ENCODE measurements around the gene RGS19. TPM values are rescaled to one million over a fixed set of nuclear protein-coding genes. Genes with fewer than 3 reads are reported as not detected.

RGS19 gene
- total RNA-seq, 1 experiment from 2014 or later, result 12.8 TPM

- no peak overlapping the region for H3K9ac ChIP-seq (ENCODE audit: extremely low read depth, insufficient read length, low read length)
- no peaks in the 10 kb centered on the region for H3K23me2 ChIP-seq (ENCODE audit: insufficient read length, low read depth, low read length, poor library complexity, severe bottlenecking)
- H3K14ac ChIP-seq (ENCODE audit: insufficient read depth, low read length), result no peak overlapping the region
- H4K8ac ChIP-seq (replicated peaks; ENCODE audit: insufficient read length, low read depth, low read length), result no peak overlapping the region
- no peaks in the 10 kb centered on the region for H3K79me2 ChIP-seq (ENCODE audit: insufficient read depth, low read length)
- no peak overlapping the region for H3T11ph ChIP-seq (ENCODE audit: low read length)
- H4K91ac ChIP-seq (ENCODE audit: insufficient read length, low read depth, low read length), result no peak overlapping the region
- DNase-seq, result no peak
- H2BK120ac ChIP-seq (ENCODE audit: low read depth, low read length, poor library complexity, severe bottlenecking), result no peak overlapping the region
- H3K9me3 Mint-ChIP-seq, result peaks cover 0 to 3% of the 10 kb centered on the region in 2 experiments; a peak in 1 of 5 replicates
- H3K27ac ChIP-seq (ENCODE audit: insufficient read length, low read depth, low read length), result no peak overlapping the region
- H3K4me1 Mint-ChIP-seq, result peaks cover 17 to 25% of the 10 kb centered on the region in 2 experiments
- no peak overlapping the region for H3K4ac ChIP-seq (ENCODE audit: low read depth, low read length)
- H2BK5ac ChIP-seq (ENCODE audit: insufficient read length, low read length), result no peak overlapping the region
- WGBS (ENCODE audit: extremely low coverage, insufficient read length, low lambda C conversion rate), result no CpG with 5 or more reads among the region's 101 CpGs
- H2AFZ ChIP-seq (ENCODE audit: low read length), result no peak overlapping the region
- TF ChIP-seq, protein P1, sequence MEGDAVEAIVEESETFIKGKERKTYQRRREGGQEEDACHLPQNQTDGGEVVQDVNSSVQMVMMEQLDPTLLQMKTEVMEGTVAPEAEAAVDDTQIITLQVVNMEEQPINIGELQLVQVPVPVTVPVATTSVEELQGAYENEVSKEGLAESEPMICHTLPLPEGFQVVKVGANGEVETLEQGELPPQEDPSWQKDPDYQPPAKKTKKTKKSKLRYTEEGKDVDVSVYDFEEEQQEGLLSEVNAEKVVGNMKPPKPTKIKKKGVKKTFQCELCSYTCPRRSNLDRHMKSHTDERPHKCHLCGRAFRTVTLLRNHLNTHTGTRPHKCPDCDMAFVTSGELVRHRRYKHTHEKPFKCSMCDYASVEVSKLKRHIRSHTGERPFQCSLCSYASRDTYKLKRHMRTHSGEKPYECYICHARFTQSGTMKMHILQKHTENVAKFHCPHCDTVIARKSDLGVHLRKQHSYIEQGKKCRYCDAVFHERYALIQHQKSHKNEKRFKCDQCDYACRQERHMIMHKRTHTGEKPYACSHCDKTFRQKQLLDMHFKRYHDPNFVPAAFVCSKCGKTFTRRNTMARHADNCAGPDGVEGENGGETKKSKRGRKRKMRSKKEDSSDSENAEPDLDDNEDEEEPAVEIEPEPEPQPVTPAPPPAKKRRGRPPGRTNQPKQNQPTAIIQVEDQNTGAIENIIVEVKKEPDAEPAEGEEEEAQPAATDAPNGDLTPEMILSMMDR (conservative IDR thresholded peaks at IDR 0.05), result no peak
- H3K27me3 ChIP-seq (ENCODE audit: insufficient read depth, low read length), result peaks cover 26% of the 10 kb centered on the region; the same call in 1 of the 2 replicates
- no peak overlapping the region for H3K27ac Mint-ChIP-seq
- no peak overlapping the region for H2BK12ac ChIP-seq (ENCODE audit: insufficient read length, low read depth, low read length)
- H2BK20ac ChIP-seq (ENCODE audit: low read depth, low read length, poor library complexity, severe bottlenecking), result no peak overlapping the region
- H3K36me3 Mint-ChIP-seq (ENCODE audit: insufficient read depth in 1 of 3, low read depth in 3 of 3), result peaks cover 0 to 2% (median 0%) of the 10 kb centered on the region in 3 experiments; a peak in 2 of 7 replicates
- no peaks in the 10 kb centered on the region for H3K79me1 ChIP-seq (ENCODE audit: insufficient read depth, low read depth, low read length, poor library complexity, severe bottlenecking)
- no peak overlapping the region for H3K56ac ChIP-seq (ENCODE audit: insufficient read length, low read depth, low read length)
- H3K4me1 ChIP-seq (ENCODE audit: insufficient read depth, low read length), result no peaks in the 10 kb centered on the region
- no peak overlapping the region for H2AK5ac ChIP-seq (ENCODE audit: insufficient read length, low read length)
- no peak overlapping the region for H4K5ac ChIP-seq (ENCODE audit: insufficient read length, low read depth, low read length)
- no peaks in the 10 kb centered on the region for H3K9me3 ChIP-seq (ENCODE audit: control insufficient read depth, low read depth, low read length)
- H3K23ac ChIP-seq (ENCODE audit: insufficient read length, low read depth, low read length), result no peak overlapping the region
- no peak overlapping the region for H3K18ac ChIP-seq (ENCODE audit: insufficient read length, low read depth, low read length)
- H3K4me2 ChIP-seq (ENCODE audit: insufficient read depth, insufficient read length, low read length), result no peak overlapping the region
- H3K27me3 Mint-ChIP-seq (ENCODE audit: low read depth), result peaks cover 82% of the 10 kb centered on the region
- H4K20me1 ChIP-seq (ENCODE audit: control insufficient read depth, insufficient read depth, insufficient read length), result no peaks in the 10 kb centered on the region
- no peak overlapping the region for H2BK15ac ChIP-seq (ENCODE audit: low read depth, low read length)
- no peak overlapping the region for H3K4me3 Mint-ChIP-seq
These were observed 30.8 kb downstream of the RGS19 start for GRCh38 chr20:64048402-64049044.

All from H9 (cell line).